Neuronal stem cell (in vitro differentiated cells): ENCODE data around the gene ATM.

ENCODE experiments used
- DNase-seq: peaks from one replicate; pipeline ENCODE4 v3.0.0-alpha.2; 2013; ENCODE audit warnings: low spot score
- H2AFZ ChIP-seq: one replicate; pipeline ENCODE4 v1.6.1; 2013; ENCODE audit warnings: mild to moderate bottlenecking, low read length, inconsistent platforms
- H2AK5ac ChIP-seq: 2 replicates; pipeline ENCODE4 v1.6.1; 2013; ENCODE audit warnings: low read depth, mild to moderate bottlenecking, inconsistent platforms, low read length, moderate library complexity, mixed read lengths
- H2BK120ac ChIP-seq: 2 replicates; pipeline ENCODE4 v1.6.1; 2013; ENCODE audit warnings: low read depth, mild to moderate bottlenecking, inconsistent platforms, low read length, moderate library complexity, mixed read lengths
- H2BK12ac ChIP-seq: one replicate; pipeline ENCODE4 v1.6.1; 2013; ENCODE audit warnings: low read length, inconsistent platforms
- H2BK15ac ChIP-seq: 2 replicates; pipeline ENCODE4 v1.6.1; 2013; ENCODE audit warnings: mild to moderate bottlenecking, low read length, inconsistent platforms, mixed read lengths
- H2BK5ac ChIP-seq: one replicate; pipeline ENCODE4 v1.6.1; 2013; ENCODE audit warnings: inconsistent platforms, mild to moderate bottlenecking, low read length, moderate library complexity
- H3K14ac ChIP-seq: one replicate; pipeline ENCODE4 v1.6.1; 2013; ENCODE audit warnings: low read length, inconsistent platforms
- H3K18ac ChIP-seq: 2 replicates; pipeline ENCODE4 v1.6.1; 2013; ENCODE audit warnings: low read length, inconsistent platforms
- H3K23ac ChIP-seq: 2 replicates; pipeline ENCODE4 v1.6.1; 2013; ENCODE audit warnings: low read depth, mild to moderate bottlenecking, mixed read lengths, low read length, inconsistent platforms; ENCODE audit not compliant: poor library complexity
- H3K27ac ChIP-seq: replicated peaks from 3 replicates; pipeline ENCODE4 v1.5.1; 2013; ENCODE audit warnings: low read length, inconsistent platforms
- H3K27me3 ChIP-seq, 3 experiments: 2 replicates each; pipeline ENCODE4 v1.6.1; 2013; ENCODE audit warnings: low read length in 3 of 3, mild to moderate bottlenecking in 2 of 3, inconsistent platforms in 1 of 3, low read depth in 1 of 3, mixed read lengths in 1 of 3, moderate library complexity in 1 of 3; ENCODE audit not compliant: control insufficient read depth in 3 of 3, insufficient read depth in 3 of 3
- H3K36me3 ChIP-seq, 2 donors: replicated peaks in 1 of 2; 2 replicates each; pipeline ENCODE4 v1.6.1; 2013; ENCODE audit warnings: low read length in 2 of 2; ENCODE audit not compliant: control insufficient read depth in 2 of 2, insufficient read depth in 2 of 2
- H3K4ac ChIP-seq: 2 replicates; pipeline ENCODE4 v1.6.1; 2013; ENCODE audit warnings: inconsistent platforms, mild to moderate bottlenecking, low read length, moderate library complexity
- H3K4me1 ChIP-seq, 2 donors: 1 replicate in 1 of 2; 2 replicates in 1 of 2; pipeline ENCODE4 v1.6.1; 2013; ENCODE audit warnings: low read length in 2 of 2, low read depth in 1 of 2; ENCODE audit not compliant: control insufficient read depth in 2 of 2, insufficient read depth in 1 of 2
- H3K4me2 ChIP-seq: one replicate; pipeline ENCODE4 v1.6.1; 2013; ENCODE audit warnings: mild to moderate bottlenecking, low read length, inconsistent platforms; ENCODE audit not compliant: insufficient read depth, poor library complexity, severe bottlenecking
- H3K4me3 ChIP-seq, 2 donors: 2 replicates each; pipeline ENCODE4 v1.5.1; 2013; ENCODE audit warnings: low read length in 2 of 2, mild to moderate bottlenecking in 2 of 2, inconsistent platforms in 1 of 2, moderate library complexity in 1 of 2
- H3K79me1 ChIP-seq: one replicate; pipeline ENCODE4 v1.6.1; 2013; ENCODE audit warnings: low read depth, mild to moderate bottlenecking, inconsistent platforms, low read length, moderate library complexity
- H3K9ac ChIP-seq: one replicate; pipeline ENCODE4 v1.6.1; 2013; ENCODE audit warnings: mild to moderate bottlenecking, low read depth, low read length, inconsistent platforms; ENCODE audit not compliant: poor library complexity
- H3K9me3 ChIP-seq, 2 donors: replicated peaks in 1 of 2; 2 replicates each; pipeline versions ENCODE3 to v1.6.1; 2013; ENCODE audit warnings: low read length in 2 of 2, mild to moderate bottlenecking in 2 of 2, inconsistent platforms in 1 of 2, low read depth in 1 of 2, mixed read lengths in 1 of 2, moderate library complexity in 1 of 2; ENCODE audit not compliant: control insufficient read depth in 2 of 2, insufficient read depth in 1 of 2
- H4K8ac ChIP-seq: one replicate; pipeline ENCODE4 v1.6.1; 2013; ENCODE audit warnings: low read depth, mild to moderate bottlenecking, inconsistent platforms, low read length, moderate library complexity
- H4K91ac ChIP-seq: one replicate; pipeline ENCODE4 v1.6.1; 2013; ENCODE audit warnings: low read length, low read depth, mild to moderate bottlenecking, inconsistent platforms; ENCODE audit not compliant: poor library complexity
- WGBS, 2 donors: extraction: QIAGEN DNeasy Blood & Tissue Kit; methylation state at CpG; one replicate each; pipeline ENCODE4 v1.1.7; 2013; ENCODE audit warnings: missing lambda C conversion rate in 2 of 2, mixed read lengths in 1 of 2; ENCODE audit not compliant: insufficient read length in 2 of 2, insufficient replicate concordance in 1 of 2; ENCODE audit errors: extremely low coverage in 2 of 2; 5-methylcytosine and 5-hydroxymethylcytosine counted together

Gene ATM

GRCh38 chr11:108351468-108351867, 128.6 kb downstream of the ATM start:
- Histone ChIP-seq H3K27ac (no peak overlapping the region), H3K18ac (no peak overlapping the region), H3K4me3 (no peak overlapping the region), H2BK5ac (no peak overlapping the region), H3K4me2 (no peak overlapping the region), H3K79me1 (no peaks in the 10 kb centered on the region), H2BK12ac (no peak overlapping the region), H3K4ac (no peak overlapping the region), H3K9me3 (peaks cover 0 to 2% of the 10 kb centered on the region in 2 donors), H2AFZ (no peak overlapping the region), H3K14ac (no peak overlapping the region), H3K4me1 (no peaks in the 10 kb centered on the region), H3K27me3 (no peaks in the 10 kb centered on the region), H3K9ac (no peak overlapping the region), H3K23ac (no peak overlapping the region), H4K8ac (no peak overlapping the region), H2BK120ac (no peak overlapping the region), H3K36me3 (peaks cover 16 to 90% of the 10 kb centered on the region in 2 donors), H2BK15ac (no peak overlapping the region), H2AK5ac (no peak overlapping the region), H4K91ac (no peak overlapping the region)
- DNase-seq, result no peak

GRCh38 chr11:108364159-108364558, 141.3 kb downstream of the ATM start:
- DNase-seq, result no peak
- H2BK5ac ChIP-seq, result no peak overlapping the region
- no peak overlapping the region for H3K9ac ChIP-seq
- H3K27ac ChIP-seq, result no peak overlapping the region
- no peak overlapping the region for H3K23ac ChIP-seq
- no peak overlapping the region for H3K4ac ChIP-seq
- H3K36me3 ChIP-seq, result peaks cover 6 to 33% of the 10 kb centered on the region in 2 donors
- no peak overlapping the region for H3K4me2 ChIP-seq
- no peak overlapping the region for H2BK15ac ChIP-seq
- no peaks in the 10 kb centered on the region for H3K9me3 ChIP-seq
- no peak overlapping the region for H4K91ac ChIP-seq
- H2BK12ac ChIP-seq, result no peak overlapping the region
- H3K4me1 ChIP-seq, result no peaks in the 10 kb centered on the region
- no peak overlapping the region for H4K8ac ChIP-seq
- no peak overlapping the region for H3K18ac ChIP-seq
- H3K27me3 ChIP-seq, result no peaks in the 10 kb centered on the region
- no peak overlapping the region for H3K14ac ChIP-seq
- H3K4me3 ChIP-seq, result no peak overlapping the region
- no peak overlapping the region for H2AFZ ChIP-seq
- WGBS, 2 donors, result no CpG with 5 or more reads among the region's 2 CpGs
- no peak overlapping the region for H2BK120ac ChIP-seq
- no peak overlapping the region for H2AK5ac ChIP-seq
- no peaks in the 10 kb centered on the region for H3K79me1 ChIP-seq

GRCh38 chr11:108368134-108368533, 145.3 kb downstream of the ATM start:
- Histone ChIP-seq H3K9ac (no peak overlapping the region), H3K9me3 (no peaks in the 10 kb centered on the region), H3K4ac (no peak overlapping the region), H3K36me3 (peaks cover 6 to 33% of the 10 kb centered on the region in 2 donors), H3K4me2 (no peak overlapping the region), H3K27me3 (no peaks in the 10 kb centered on the region), H2BK5ac (no peak overlapping the region), H2AFZ (no peak overlapping the region), H2BK15ac (no peak overlapping the region), H3K27ac (no peak overlapping the region), H4K91ac (no peak overlapping the region), H3K4me1 (no peaks in the 10 kb centered on the region), H3K79me1 (no peaks in the 10 kb centered on the region), H3K18ac (no peak overlapping the region), H2BK120ac (no peak overlapping the region), H2BK12ac (no peak overlapping the region), H3K23ac (no peak overlapping the region), H3K14ac (no peak overlapping the region), H4K8ac (no peak overlapping the region), H2AK5ac (no peak overlapping the region), H3K4me3 (no peak overlapping the region)
- WGBS, 2 donors, result no CpG with 5 or more reads among the region's 1 CpG
- no peak for DNase-seq

DNA sequence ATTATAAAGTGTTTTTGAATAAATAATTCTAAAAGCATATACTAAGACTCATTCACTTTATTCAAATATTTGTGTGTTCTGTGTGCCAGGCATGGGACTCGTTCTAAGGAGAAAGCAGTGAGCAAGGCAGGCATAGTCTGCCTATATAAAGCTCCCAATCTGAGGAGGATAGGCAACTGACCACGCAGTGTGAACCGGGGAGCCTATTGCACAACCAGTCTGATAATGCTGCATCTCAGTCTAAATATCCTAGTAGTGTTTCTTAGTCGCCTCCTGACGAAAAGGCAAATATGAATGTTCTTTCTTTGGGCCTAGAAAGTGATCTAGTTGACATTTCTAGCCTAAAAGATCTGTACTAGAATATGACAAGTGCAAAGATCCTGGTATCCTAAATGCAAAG, 146.2 kb downstream of the ATM start:
- Histone ChIP-seq H2BK5ac (no peak overlapping the region), H3K4ac (no peak overlapping the region), H3K79me1 (no peaks in the 10 kb centered on the region), H3K9me3 (no peaks in the 10 kb centered on the region), H3K9ac (no peak overlapping the region), H2AFZ (no peak overlapping the region), H2BK15ac (no peak overlapping the region), H2AK5ac (no peak overlapping the region), H3K18ac (no peak overlapping the region), H3K27ac (no peak overlapping the region), H3K36me3 (peaks cover 6 to 30% of the 10 kb centered on the region in 2 donors), H2BK12ac (no peak overlapping the region), H3K23ac (no peak overlapping the region), H4K91ac (no peak overlapping the region), H3K4me1 (no peaks in the 10 kb centered on the region), H4K8ac (no peak overlapping the region), H3K4me2 (no peak overlapping the region), H3K27me3 (no peaks in the 10 kb centered on the region), H3K14ac (no peak overlapping the region), H2BK120ac (no peak overlapping the region), H3K4me3 (no peak overlapping the region)
- no CpG with 5 or more reads among the region's 5 CpGs for WGBS, 2 donors
- no peak for DNase-seq
